NCI-H2196 treated with DMSO at 0.1 percent for 48 hours (cell line): Measurements from ENCODE around the gene ANKMY1.

Experiments
- DNase-seq: peaks from one replicate; lab custom pipeline; 2025; ENCODE audit not compliant: unreplicated experiment; lab: John Stamatoyannopoulos, UW

The ANKMY1 gene

DNA sequence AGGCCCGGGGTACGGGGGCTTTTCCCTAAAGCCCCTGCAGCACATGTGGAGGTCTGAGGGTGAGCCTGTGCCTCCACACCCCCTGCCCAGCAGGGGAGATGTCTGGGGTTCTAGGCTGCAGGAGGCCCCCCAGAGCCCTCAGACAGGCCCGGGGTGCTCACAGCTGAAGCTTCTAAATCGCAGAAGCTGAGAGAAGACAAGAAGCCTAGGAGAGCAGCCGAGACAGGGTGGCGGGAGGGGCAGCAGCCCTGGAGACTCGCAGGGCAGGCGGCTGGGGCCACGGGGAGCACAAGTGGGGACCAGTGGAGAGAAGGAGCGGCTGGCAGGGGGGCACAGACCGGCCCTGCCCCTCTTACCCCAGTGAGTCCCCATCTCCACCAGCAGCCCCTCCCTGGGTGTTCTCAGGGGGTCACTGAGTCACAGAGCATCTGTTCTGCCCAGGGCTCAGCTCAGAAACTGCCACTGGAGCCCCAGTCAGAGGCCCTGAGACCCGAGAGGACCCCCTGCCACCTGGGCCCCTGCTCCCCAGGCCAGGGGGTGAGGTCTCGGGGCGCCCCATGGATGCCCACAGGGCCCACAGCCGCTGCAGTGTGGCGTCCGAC, 96.2 kb downstream of the ANKMY1 start:
- DNase-seq = no peak

DNA sequence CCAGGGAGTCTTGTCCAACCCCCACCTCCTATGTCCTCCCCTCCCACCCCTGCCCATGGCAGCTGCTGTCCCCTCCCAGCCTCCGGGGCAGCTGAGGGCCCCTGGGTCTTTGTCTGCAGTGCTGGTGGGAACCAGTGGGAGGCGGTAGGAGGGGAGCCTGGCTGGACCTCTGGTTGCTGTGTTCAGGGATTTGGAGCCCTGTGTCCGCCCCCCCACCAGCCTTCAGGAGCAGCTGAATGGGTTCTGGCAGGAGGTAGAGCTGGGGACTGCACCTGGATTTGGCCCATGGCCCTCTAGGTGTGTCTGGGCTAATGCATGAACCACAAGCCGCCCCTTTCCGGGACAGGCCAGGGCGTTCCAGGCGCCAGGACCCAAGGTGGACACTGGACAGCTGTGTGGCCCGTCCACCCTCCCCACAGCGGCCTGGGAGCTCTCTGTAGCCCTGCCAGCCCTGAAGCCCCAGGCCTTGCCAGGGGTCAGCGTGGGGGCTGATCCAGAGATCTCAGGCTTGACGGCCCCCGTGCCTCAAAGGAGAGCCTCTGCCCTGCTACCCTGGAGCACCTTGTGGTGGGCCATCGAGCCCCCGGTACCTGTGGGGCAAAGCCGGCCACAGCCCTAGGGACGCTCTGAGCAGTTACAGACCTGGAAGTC, 96.9 kb downstream of the ANKMY1 start:
- DNase-seq = no peak

DNA sequence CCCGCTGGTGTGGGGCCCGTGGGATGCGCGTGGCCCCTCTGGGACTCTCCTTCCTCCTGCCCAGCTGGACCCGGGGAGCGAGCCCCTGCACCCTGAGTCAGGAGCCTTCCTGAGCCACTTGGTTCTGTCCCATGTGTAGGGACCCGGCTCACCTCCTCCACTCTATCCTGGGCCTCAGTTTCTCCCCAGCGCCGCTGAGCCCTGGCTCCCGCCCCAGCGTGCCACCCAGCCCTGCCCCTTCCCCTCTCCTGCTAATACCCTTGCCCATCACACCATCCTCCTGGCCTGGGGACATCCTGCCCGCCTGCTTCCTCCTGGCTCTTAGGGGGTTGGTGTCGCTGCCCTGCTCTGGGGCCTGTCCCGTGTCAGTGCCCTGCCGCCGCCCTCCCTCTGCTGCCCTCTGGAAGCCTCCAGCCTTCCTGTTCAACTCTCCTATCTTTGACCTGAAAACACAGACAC, 97.5 kb downstream of the ANKMY1 start:
- no peak for DNase-seq

DNA sequence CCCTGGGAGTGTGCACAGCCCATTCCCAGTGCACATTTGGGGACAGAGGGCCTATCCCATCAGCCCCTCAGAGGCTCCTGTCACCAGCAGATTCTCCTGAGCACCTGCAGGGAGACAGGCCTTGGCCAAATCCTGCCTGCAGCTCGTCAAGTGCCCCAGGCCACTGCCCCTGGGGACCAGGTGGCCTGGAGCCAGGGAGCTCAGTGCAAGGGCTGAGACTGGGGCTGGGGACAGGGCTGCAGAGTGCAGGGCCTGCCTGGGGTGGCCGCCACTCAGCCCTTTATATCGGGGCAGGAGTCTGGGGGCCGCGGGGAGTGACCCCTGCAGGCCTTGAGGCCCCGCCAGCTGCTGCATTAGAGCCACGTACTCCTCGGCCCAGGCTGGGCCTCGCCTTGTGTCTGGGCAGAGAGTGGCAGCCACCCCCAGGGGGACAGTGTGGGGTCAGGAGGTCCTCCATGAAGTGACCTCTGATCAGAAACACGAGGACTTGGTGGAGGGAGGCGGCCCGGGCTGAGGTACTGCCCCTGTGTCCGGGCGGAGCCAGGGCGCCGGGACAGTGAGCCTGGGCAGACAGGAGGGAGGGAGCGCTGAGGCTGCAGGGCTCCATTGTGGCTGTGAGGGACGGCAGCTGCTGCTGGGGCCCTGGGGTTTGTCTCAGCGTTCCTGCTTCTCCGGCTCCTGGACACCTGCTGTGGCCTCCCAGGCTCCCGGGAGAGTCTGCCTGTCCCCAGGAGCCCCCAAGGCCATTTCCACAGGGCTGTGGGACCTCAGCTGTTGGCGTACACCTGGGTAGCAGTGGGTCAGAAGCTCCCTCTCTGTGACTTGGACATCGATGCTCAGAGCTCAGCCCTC, 98.2 kb downstream of the ANKMY1 start:
- no peak for DNase-seq

DNA sequence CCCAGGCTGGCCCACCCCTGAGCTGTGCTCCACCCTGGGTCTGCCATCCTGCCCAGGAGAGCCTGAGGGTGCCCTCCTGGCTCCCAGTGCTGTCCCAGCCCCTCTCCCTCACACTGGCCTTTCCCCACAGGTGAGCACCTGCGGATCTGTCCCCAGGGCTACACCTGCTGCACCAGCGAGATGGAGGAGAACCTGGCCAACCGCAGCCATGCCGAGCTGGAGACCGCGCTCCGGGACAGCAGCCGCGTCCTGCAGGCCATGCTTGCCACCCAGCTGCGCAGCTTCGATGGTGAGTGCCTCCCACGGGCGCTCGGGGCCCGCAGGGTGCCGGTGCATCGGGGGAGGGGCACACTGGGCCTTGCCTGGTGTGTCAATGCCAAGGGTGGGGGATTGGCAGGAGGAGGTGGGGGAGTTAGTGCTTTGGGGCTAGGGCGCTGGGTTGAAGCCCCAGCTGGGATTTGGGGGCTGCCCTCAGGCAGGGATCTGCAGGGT, 98.8 kb downstream of the ANKMY1 start:
- no peak for DNase-seq

DNA sequence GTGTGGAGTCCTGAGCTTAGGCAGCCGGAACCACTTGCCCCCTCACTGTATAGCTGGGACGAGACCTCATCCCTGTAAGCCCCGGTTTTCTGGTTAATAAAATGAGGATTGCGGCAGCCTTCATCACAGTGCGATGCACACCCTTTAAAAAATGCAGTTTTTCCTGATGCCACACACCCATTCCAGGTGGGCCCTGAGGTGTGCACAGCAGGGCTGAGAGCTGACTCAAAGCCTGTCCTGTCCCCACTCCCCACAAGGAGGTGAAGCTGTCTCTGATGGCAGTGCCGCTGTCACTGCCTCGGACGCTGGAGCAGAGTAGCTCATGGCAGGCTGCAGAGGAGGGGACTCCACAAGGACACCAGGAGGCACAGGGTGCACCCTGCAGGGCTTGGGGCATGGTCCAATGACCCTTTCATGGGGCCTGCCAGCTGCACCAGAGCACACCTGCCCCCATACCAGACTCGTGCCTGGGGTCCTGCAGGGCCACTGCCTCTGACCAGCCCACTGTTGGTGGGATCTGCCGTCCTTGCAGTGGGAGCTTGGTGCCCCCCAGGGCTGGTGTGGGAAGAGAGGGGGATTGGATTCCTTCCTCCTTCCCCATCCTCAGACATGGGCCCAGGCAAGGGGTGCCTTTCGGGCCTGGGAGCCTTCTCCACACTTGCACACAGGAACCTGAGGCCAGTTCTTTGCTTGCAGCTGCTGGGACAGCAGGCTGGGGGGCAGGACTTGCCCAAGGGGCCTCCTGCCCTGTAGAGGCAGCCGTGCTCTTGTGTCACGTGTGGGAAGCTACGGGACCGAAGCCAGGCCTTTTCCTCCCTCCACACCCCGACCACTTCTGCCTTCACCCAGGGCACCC, 99.5 kb downstream of the ANKMY1 start:
- DNase-seq = no peak

DNA sequence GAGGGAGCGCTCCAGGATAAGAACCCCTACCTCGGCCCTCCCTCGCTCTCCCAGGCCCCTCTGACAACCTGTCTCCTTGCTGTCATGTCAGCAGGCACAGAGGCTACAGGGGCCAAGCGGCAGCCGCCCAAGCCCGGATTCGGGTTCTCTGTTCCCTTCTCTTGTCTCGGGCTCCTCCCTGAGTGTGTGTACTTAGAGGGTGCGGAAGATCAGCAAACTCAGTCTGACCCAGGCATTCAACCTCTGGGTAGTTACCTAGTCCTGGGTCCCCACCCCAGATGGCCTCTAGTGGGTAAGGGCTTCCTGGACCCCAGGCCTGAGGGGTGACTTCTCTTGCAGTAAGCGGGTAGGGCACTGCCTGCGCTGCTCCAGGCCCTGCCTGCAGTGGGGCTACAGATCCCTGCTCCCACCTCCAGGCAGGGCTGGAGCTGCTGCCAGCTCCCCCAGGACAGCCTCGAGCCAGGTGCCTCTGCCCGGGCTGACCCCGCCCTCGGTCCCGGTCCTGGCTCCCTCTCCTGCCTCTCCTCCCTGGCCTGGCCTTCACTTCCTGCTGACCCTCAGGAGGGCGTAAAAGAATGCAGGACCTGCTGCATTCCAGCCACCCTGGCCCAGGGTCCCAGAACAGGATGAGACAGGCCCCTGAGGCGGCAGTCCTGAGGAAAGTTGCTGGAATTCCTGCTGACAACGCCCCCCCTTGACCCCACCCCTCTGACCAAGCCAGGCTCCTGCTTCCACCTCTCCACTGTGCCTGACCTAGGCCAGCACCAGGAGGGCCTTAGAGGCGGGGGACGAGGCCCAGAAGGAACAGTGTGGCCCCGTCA, 100.4 kb downstream of the ANKMY1 start:
- no peak for DNase-seq

DNA sequence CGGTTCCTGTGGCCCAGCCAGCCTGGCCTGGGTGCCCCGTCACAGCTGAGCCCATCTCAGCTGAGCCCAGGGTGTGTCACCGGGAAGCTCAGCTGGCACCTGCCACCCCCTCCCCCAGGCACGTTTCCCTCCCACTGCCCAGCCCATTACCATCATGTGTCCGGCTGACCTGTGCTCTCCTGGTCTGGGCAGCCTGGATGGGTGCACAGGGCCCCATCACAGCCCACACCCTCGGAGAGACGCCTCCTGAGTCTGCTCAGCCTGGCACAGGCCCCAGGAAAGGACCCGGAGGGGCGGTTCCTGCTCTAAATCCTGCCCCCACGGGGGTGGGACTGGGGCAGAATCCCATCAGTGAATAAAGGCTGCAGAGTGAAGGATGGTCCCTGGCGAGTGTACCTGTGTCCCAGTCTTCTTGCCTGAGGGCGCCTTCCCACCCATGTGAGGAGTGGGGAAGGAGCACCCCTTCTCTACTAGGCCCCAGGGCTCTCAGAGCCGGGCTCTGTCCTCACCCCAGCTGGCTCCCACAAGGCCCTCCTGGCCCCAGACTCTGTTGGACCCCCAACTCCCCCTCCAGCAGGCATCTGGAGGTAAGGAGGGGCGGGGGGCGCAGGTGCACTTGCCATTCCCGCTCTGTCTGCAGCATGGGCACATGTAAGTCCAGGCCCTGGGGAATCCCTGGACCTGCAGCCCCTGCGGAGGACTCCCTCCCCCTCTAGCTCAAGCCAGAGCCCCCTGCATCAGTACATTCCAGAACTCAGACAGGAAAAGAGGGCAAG, 101.2 kb downstream of the ANKMY1 start:
- DNase-seq = no peak

DNA sequence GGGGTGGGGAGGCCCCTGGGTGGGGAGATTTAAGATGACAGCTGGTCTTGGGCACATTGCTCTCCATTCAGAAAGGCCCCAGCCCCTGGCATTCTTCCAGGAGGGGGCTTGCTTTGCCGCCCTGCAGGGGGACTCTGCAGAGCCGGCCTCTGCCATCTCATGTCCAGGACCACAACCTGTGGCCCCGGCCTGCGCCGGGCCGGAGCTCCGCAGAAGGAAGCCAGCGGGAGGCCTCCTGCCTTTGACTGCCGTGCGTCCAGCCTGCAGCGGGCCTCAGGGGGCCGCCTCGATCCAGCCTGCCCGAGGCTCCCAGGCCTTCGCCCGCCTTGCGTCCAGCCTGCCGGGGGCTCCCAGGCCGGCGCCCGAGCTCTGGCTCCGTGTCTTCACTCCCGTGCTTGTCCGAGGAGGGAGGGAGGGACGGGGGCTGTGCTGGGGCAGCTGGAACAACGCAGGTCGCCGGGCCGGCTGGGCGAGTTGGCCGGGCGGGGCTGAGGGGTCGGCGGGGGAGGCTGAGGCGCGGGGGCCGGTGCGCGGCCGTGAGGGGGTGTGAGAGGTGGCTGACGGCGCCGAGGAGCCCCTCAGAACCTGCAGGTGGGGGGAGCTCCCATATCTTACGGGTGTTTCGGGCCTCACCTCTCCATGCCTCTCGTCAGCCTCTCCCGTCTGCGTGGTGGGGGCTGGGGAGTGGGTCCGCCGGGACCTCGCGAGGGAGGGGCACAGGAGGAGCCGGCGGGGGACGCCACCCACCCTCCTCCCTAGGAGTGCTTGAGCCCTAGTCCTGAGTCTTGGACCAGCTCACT, 101.9 kb downstream of the ANKMY1 start:
- no peak for DNase-seq

DNA sequence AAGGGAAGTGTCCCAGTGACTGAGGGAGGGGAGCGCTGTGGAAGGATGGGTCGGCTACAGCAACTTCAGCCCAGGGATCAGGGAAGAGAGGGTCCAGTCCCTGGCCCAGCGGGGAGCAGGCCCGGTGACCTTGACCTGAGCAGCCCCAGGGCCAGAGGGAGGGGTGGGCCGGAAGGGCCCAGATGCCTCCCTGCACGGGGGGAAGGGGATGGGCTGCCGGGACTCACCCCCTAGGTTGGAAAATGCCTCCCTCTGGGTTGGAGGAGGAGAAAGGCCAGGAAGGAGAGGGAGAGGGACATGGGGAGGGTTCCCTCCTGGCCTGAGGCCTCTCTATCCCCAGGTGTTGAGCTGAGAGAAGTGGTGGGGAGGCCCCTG, 102.5 kb downstream of the ANKMY1 start:
- DNase-seq = no peak

DNA sequence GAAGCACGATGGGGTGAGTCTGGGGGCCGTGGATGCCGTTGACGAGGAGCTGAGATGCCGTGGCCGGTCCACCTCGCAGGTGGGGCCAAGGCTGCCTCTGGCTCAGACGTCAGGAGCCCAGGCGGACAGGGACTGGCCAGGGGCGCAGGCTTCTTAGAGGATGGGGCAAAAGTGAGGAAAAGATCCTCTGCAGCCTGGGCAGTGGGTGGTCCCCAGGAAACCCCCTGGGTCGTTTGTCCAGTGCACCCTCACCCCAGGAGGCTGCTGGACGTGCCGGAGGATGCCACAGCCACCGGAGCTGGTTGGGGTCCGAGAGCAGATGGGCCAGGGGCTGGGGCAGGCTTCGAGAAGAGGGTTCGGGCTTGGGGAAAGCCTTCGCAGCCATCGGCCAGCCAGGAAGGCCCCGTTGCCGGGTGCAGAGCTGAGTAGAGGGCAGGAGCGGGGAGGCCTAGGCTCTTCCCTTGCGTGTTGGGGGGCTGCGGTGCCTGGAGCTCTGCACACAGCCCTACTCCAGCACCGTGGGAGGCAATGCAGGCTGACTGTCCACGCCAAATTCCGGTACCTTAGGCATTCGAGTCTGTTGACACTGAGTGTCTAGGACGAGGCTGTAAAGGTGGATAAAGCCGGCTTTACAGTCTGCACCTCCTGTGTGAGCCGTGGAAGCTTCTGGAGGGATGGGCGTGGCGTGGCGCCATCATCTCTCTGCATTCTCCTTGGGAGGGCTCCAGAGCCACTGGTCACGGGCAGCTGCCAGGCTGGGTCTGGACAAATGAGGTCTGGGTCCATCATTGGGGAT, 103.5 kb downstream of the ANKMY1 start:
- no peak for DNase-seq

DNA sequence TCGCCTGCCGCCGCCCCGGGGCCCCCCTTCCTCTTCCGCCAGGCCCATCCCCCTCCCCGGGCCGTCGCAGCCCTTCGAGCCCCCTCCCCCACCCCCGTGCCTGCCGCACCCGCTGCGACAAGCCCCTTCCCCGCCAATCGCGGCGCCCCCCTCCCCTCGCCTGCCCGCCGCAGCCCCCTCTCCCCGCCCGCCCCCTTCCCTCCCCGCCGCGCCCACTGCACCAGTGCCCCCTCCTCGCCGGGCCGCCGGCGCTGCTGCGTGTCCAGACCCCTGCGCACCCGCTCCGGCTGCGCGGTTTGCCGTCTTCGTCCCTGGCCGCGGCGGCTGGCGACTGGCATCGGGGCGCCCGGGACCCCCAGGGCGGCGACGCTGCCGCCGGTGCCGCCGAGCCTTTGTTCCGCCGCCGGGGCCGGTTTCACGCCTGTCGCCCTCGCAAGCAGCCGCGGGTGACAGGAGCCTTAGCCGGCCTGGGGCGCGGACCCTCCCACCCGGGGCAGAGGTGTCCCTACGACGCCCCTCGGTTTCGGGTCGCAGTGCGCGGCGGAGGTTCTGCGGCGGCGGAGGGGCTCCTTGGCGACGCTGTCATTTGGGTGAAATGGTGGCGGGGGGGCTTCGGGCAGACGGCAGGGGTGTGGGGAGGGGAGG, 104.2 kb downstream of the ANKMY1 start:
- no peak for DNase-seq

DNA sequence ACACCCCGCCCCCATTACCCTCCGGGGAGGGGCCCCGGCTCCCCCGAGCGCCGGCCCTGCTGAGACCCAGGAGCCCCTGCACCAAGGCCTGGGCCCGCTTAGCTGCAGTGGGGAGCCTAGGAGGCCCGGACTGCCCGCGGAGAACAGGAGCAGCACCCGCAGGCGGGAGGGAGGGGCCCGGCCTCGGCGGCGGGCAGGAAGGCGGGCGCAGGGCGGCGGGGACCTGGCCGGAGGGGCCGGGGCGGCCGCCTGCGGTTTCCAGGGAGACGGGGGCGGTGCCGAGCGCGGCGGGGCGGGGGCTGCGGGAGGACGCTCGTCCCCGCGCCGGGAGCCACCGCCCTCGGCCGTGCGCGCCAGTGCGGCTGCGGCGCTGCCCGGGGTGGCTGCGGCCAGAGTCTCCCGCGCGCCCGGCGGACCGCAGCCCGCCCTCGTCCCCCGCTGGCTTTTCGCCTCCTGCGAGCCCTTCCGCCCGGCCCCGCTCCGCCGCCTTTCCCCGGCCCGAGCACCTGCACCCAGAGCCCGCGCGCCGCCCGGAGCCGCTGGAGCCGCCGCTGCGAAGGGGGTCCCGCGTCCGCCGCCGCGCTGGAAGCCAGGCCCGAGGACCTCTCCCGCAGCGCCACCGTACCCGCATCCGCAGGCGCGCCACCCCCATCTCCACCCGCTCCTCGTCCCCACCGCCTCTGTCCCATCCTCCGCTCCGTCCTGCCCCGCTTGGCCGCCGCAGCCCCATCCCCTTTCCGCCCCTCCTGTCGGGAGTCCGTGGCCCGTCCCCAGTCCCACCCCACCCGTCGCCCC, 105.1 kb downstream of the ANKMY1 start:
- DNase-seq = peak; percentile 60

DNA sequence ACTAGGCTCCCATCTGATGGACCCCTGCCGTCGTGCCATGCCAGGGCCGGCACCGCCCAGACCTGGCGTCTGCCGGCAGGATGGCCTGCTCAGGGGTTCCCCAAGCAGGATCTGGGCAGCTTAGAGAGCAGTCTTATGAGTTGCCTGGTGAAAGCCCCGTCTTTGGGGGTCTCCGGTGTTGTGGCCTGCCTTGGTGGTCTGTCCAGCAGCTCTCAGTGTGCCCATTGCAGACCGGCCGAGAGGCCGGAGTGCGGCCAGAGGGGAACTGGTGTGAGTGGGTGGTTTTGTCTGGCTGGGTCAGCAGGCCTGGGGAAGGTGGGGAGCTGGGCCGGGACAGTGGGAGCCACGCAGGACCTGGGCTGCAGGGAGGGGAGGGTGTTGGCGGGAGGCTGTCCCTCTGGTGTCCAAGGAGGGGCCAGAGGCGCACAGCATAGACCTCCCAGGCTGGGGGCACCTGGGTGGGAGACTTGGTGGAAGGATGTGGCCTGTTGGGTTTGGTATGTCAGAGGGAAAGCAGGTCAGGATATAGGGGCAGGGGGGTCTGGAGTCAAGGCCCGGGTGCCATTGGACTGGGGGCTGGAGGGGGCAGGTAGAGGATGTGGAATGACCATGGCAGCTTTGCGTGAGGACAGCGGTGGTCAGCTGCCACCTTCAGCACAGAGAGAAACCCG, 105.9 kb downstream of the ANKMY1 start:
- DNase-seq = no peak

DNA sequence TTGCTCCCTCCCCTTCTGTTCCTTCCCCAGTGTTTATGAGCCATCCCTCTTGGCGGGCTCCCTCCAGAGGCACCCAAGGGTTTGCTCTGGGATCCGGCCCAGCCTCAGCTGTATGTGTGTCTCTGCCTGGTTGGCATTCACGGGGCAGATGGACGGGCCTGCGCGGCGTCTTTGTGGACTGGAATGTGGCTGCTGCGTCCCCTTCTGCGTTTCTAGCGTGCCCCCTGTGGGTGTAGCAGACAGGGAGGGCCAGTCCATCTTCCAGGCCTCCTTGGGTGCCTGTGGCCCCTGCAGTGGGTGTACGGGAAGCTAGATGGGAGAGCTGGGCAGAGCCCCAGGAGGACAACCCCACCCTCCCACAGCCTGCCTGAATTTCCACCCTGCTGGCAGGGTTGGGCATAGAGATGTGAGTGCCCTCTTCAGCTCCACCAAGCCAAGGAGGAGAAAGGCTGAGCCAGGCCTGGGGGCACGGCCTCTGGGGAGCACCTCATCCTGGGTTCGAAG, 106.6 kb downstream of the ANKMY1 start:
- DNase-seq = no peak
